Smooth muscle cell (in vitro differentiated cells): Measurements from ENCODE around the gene PIK3C3. TPM values are rescaled to one million over a fixed set of nuclear protein-coding genes. Genes with fewer than 3 reads are reported as not detected.

Experiments
- DNase-seq: peaks from one replicate; lab custom pipeline; 2025; ENCODE audit not compliant: unreplicated experiment; lab: John Stamatoyannopoulos, UW
- H2AFZ ChIP-seq: fragments of 200-600 bp; sonication (generic); 2 replicates; pipeline ENCODE4 v1.6.0; 2016; ENCODE audit warnings: antibody characterized with exemption, low read depth, mild to moderate bottlenecking
- H3F3A ChIP-seq: fragments of 200-600 bp; sonication (generic); 2 replicates; pipeline ENCODE4 v1.6.0; 2017; ENCODE audit warnings: antibody characterized with exemption, low read depth
- H3K27ac ChIP-seq: fragments of 200-600 bp; sonication (generic); 2 replicates; pipeline ENCODE4 v1.5.1; 2016; ENCODE audit warnings: low read depth, mild to moderate bottlenecking
- H3K27me3 ChIP-seq: fragments of 200-600 bp; sonication (generic); 2 replicates; pipeline ENCODE4 v1.6.1; 2016; ENCODE audit warnings: low read depth, mild to moderate bottlenecking
- H3K36me3 ChIP-seq: fragments of 200-600 bp; sonication (generic); 2 replicates; pipeline ENCODE4 v1.5.1; 2016; ENCODE audit warnings: low read depth
- H3K4me1 ChIP-seq: fragments of 200-600 bp; sonication (generic); 2 replicates; pipeline ENCODE4 v1.5.1; 2016; ENCODE audit warnings: low read depth
- H3K4me2 ChIP-seq: fragments of 200-600 bp; sonication (generic); 2 replicates; pipeline ENCODE4 v1.6.0; 2016; ENCODE audit warnings: mild to moderate bottlenecking
- H3K4me3 ChIP-seq: fragments of 200-600 bp; sonication (generic); 2 replicates; pipeline ENCODE4 v1.5.1; 2016; ENCODE audit warnings: mild to moderate bottlenecking
- H3K79me2 ChIP-seq: fragments of 200-600 bp; sonication (generic); 2 replicates; pipeline ENCODE4 v1.6.0; 2016; ENCODE audit warnings: low read depth, mild to moderate bottlenecking
- H3K9ac ChIP-seq: fragments of 200-600 bp; sonication (generic); 2 replicates; pipeline ENCODE4 v1.6.0; 2016; ENCODE audit warnings: low read depth
- H3K9me3 ChIP-seq: fragments of 200-600 bp; sonication (generic); replicated peaks from 2 replicates; pipeline ENCODE4 v1.5.1; 2016; ENCODE audit warnings: low read depth
- H4K20me1 ChIP-seq: fragments of 200-600 bp; sonication (generic); 2 replicates; pipeline ENCODE4 v1.6.0; 2016; ENCODE audit warnings: low read depth
- WGBS: methylation state at CpG from one replicate; pipeline ENCODE4 v1.1.7; 2016; ENCODE audit warnings: low lambda C conversion rate; 5-methylcytosine and 5-hydroxymethylcytosine counted together
- polyA plus RNA-seq: library from polyadenylated mRNA; unstranded; fragments of >200 nt; fragmentation: Nextera tagmentation; extraction: Ambion mirVana; gene quantifications from 2 replicates; pipeline ENCODE4 v1.2.1, GENCODE V29; 2016
- total RNA-seq: library from RNA; depleted of rRNA; stranded (reverse); fragments of >200 nt; gene quantifications from 2 replicates; pipeline ENCODE4 v1.2.3, GENCODE V29; 2014
- TF ChIP-seq, protein P1 (sequence below): fragments of 200-600 bp; sonication (generic); IDR thresholded peaks from 2 replicates; pipeline ENCODE4 v1.5.1; 2017; ENCODE audit warnings: borderline replicate concordance, mild to moderate bottlenecking, antibody characterized with exemption; ENCODE audit not compliant: insufficient read depth, poor library complexity, severe bottlenecking

The PIK3C3 gene
- total and polyA plus RNA-seq, 2 experiments from 2014 or later: 19.2 to 58.6 TPM

DNA sequence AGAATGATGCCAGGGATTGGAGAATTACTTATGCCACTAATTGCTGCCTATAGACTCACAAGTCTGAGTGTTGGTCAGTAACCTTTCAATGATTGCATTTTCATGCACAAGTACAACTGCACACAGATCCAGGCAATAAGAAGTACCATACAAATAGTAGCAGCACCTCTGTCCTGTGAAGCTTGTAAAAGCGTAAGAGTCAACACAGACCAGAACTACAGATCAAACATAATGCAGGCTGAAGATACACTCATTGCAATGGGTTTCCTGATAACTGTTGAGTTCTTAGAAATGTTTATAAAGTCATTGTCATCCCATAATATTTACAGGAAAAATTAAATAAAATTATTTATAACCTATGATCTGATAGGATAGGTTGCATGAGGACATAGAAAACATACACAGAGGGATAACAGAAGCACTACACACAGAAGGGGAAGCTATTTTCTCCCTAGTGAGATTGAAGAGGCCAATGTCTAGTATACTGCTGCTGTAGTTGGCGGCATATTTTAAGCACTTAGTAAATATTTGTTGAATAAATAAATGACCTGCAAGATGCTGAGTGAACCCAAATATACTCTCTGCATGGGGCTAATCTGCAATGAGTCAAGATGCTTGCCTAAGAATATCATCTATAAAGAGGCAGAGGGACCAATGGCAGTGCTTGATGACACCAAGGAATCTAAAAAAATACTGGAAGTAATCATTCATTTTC, 5.7 kb upstream of the PIK3C3 start:
- no peak for DNase-seq
- H3K9ac ChIP-seq: no peak overlapping the region
- WGBS: 99% methylated on average over 2 of the region's 2 CpGs
- H3F3A ChIP-seq: no peaks in the 10 kb centered on the region
- H3K4me2 ChIP-seq: no peak overlapping the region
- H3K79me2 ChIP-seq: no peaks in the 10 kb centered on the region
- H2AFZ ChIP-seq: no peak overlapping the region
- TF ChIP-seq, protein P1, sequence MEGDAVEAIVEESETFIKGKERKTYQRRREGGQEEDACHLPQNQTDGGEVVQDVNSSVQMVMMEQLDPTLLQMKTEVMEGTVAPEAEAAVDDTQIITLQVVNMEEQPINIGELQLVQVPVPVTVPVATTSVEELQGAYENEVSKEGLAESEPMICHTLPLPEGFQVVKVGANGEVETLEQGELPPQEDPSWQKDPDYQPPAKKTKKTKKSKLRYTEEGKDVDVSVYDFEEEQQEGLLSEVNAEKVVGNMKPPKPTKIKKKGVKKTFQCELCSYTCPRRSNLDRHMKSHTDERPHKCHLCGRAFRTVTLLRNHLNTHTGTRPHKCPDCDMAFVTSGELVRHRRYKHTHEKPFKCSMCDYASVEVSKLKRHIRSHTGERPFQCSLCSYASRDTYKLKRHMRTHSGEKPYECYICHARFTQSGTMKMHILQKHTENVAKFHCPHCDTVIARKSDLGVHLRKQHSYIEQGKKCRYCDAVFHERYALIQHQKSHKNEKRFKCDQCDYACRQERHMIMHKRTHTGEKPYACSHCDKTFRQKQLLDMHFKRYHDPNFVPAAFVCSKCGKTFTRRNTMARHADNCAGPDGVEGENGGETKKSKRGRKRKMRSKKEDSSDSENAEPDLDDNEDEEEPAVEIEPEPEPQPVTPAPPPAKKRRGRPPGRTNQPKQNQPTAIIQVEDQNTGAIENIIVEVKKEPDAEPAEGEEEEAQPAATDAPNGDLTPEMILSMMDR: no peak
- H3K4me1 ChIP-seq: no peaks in the 10 kb centered on the region
- H3K4me3 ChIP-seq: no peak overlapping the region
- H4K20me1 ChIP-seq: no peaks in the 10 kb centered on the region
- H3K27me3 ChIP-seq: peaks cover 13% of the 10 kb centered on the region
- H3K27ac ChIP-seq: no peak overlapping the region
- no peaks in the 10 kb centered on the region for H3K36me3 ChIP-seq
- H3K9me3 ChIP-seq: no peaks in the 10 kb centered on the region

DNA sequence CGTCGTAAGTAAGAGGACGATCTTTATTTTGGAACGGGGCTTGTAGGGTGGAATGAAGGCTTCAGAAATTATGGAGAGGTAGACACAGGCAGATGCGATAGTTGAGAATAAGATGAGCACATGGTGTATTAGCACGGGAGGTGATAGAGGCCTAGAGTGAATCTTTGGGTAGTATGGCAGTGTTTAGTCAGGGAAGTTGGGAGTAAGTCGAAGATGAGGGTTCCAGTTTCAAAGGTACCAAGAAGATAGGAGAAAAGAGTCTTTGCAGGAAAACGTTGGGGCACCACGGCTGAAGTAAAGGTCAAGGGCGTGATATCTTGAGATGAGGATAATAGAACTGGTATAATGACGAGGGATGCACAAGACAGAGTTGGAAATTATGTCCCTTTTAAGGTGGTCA, 654 bp downstream of the PIK3C3 start:
- TF ChIP-seq, protein P1: no peak
- H3K27ac ChIP-seq: peak overlapping the region; percentile 87

DNA sequence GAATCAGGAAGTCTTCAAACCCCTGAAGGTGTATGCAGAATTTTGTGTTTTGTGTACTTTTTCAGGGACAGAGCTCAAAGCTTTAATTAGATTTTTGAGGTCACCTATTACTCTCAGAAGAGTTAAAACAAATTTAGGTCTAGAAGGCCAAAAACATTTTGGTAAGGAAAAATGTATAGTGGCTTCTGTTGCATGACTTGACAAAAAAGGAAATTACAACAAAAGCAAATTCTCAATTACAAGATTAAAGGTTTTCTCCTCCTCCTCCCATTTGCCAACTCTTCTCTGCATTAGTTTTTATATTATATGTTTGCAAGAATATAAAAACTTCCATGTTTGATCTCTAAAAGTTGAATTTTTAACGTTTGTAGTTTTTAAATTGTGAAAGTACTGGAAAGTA, 4.0 kb downstream of the PIK3C3 start:
- H3K36me3 ChIP-seq: peaks cover 3% of the 10 kb centered on the region
- TF ChIP-seq, protein P1: no peak

More for the DNA sequence above, 654 bp downstream of the PIK3C3 start:
- Histone ChIP-seq H3K4me2 (peak overlapping the region; percentile 96), H3K27me3 (peaks cover 6% of the 10 kb centered on the region), H3K4me1 (peaks cover 13% of the 10 kb centered on the region), H4K20me1 (peaks cover 27% of the 10 kb centered on the region), H3K36me3 (no peaks in the 10 kb centered on the region), H3K4me3 (peak overlapping the region; percentile 79), H3K9ac (peak overlapping the region; percentile 93), H2AFZ (peak overlapping the region; percentile 84), H3K9me3 (no peaks in the 10 kb centered on the region), H3K79me2 (peaks cover 52% of the 10 kb centered on the region), H3F3A (no peaks in the 10 kb centered on the region)
- no peak for DNase-seq
- WGBS: 20% methylated on average over 11 of the region's 11 CpGs

More for the DNA sequence above, 4.0 kb downstream of the PIK3C3 start:
- peaks cover 79% of the 10 kb centered on the region for H3K79me2 ChIP-seq
- H3K4me3 ChIP-seq: no peak overlapping the region
- no peak overlapping the region for H3K4me2 ChIP-seq
- 97% methylated on average over 1 of the region's 1 CpG for WGBS
- H3K9me3 ChIP-seq: no peaks in the 10 kb centered on the region
- no peaks in the 10 kb centered on the region for H3F3A ChIP-seq
- no peak overlapping the region for H2AFZ ChIP-seq
- H4K20me1 ChIP-seq: peaks cover 60% of the 10 kb centered on the region
- H3K27ac ChIP-seq: no peak overlapping the region
- H3K27me3 ChIP-seq: no peaks in the 10 kb centered on the region
- peaks cover 13% of the 10 kb centered on the region for H3K4me1 ChIP-seq
- no peak overlapping the region for H3K9ac ChIP-seq
- no peak for DNase-seq
